Measurements from ENCODE around the gene SPECC1. TPM values are rescaled to one million over a fixed set of nuclear protein-coding genes. Genes with fewer than 3 reads are reported as not detected.
"Not testable (repeated sequence)": the region's sequence is repeated elsewhere in the genome, so short reads cannot be mapped to it uniquely, and the experiment has no call there.

Gene SPECC1
- total RNA-seq, 1 donor from 2014 or later: 7.5 TPM

- ATAC-seq (ENCODE audit: low read depth) (no peak), DNase-seq (no peak)
- ChIA-PET CTCF (no interaction called here), POLR2A (no interaction called here)
- Mint-ChIP-seq H3K27me3 (no peaks in the 10 kb centered on the region), H3K27ac (no peak overlapping the region), H3K4me1 (peaks cover 6% of the 10 kb centered on the region), H3K4me3 (no peak overlapping the region), H3K9me3 (no peaks in the 10 kb centered on the region), H3K36me3 (ENCODE audit: low read depth) (no peaks in the 10 kb centered on the region)
- intact Hi-C loops (cut with micrococcal nuclease): loop anchor here (5.0 kb wide), 2 partner anchors 781 to 1054 kb away; partner anchors contain the start of genes MAPK7 and TMEM11
- no peak for TF ChIP-seq CTCF (IDR thresholded peaks at IDR 0.05)
These were observed 149.4 kb downstream of the SPECC1 start for GRCh38 chr17:20158580-20158979.

GRCh38 chr17:20159406-20160069 lies 150.4 kb downstream of the SPECC1 start:
- CTCF ChIA-PET: no interaction called here
- DNase-seq (no peak), ATAC-seq (ENCODE audit: low read depth) (no peak)
- Mint-ChIP-seq H3K9me3 (no peaks in the 10 kb centered on the region), H3K4me3 (no peak overlapping the region), H3K4me1 (peaks cover 6% of the 10 kb centered on the region), H3K27me3 (no peaks in the 10 kb centered on the region), H3K27ac (no peak overlapping the region), H3K36me3 (ENCODE audit: low read depth) (no peaks in the 10 kb centered on the region)
- TF ChIP-seq CTCF (IDR thresholded peaks at IDR 0.05): no peak
- intact Hi-C loops (cut with micrococcal nuclease): loop anchor here (5.0 kb wide), 2 partner anchors 782 to 1053 kb away; partner anchors contain the start of genes MAPK7 and TMEM11
- POLR2A ChIA-PET: no interaction called here

GRCh38 chr17:20165516-20165915 lies 156.4 kb downstream of the SPECC1 start:
- ATAC-seq (ENCODE audit: low read depth); DNase-seq; CTCF ChIA-PET; H3K4me1 Mint-ChIP-seq; H3K9me3 Mint-ChIP-seq; H3K4me3 Mint-ChIP-seq; H3K27me3 Mint-ChIP-seq; H3K27ac Mint-ChIP-seq; intact Hi-C loops (cut with micrococcal nuclease); H3K36me3 Mint-ChIP-seq (ENCODE audit: low read depth); POLR2A ChIA-PET: not testable (repeated sequence)

- Mint-ChIP-seq H3K27me3 (no peaks in the 10 kb centered on the region), H3K9me3 (no peaks in the 10 kb centered on the region), H3K27ac (no peak overlapping the region), H3K36me3 (ENCODE audit: low read depth) (no peaks in the 10 kb centered on the region), H3K4me1 (no peaks in the 10 kb centered on the region), H3K4me3 (no peak overlapping the region)
- ChIA-PET CTCF (no interaction called here), POLR2A (no interaction called here)
- DNase-seq (no peak), ATAC-seq (ENCODE audit: low read depth) (no peak)
- TF ChIP-seq CTCF (IDR thresholded peaks at IDR 0.05): no peak
- intact Hi-C loops (cut with micrococcal nuclease): no loop called here
These were observed 160.9 kb downstream of the SPECC1 start for GRCh38 chr17:20170085-20170484.

GRCh38 chr17:20171741-20172365 lies 162.7 kb downstream of the SPECC1 start:
- Mint-ChIP-seq H3K4me3 (no peak overlapping the region), H3K4me1 (no peaks in the 10 kb centered on the region), H3K36me3 (ENCODE audit: low read depth) (no peaks in the 10 kb centered on the region), H3K27ac (no peak overlapping the region), H3K9me3 (no peaks in the 10 kb centered on the region), H3K27me3 (no peaks in the 10 kb centered on the region)
- ATAC-seq (ENCODE audit: low read depth): no peak
- intact Hi-C loops (cut with micrococcal nuclease): no loop called here
- CTCF ChIA-PET: no interaction called here
- DNase-seq: no peak
- POLR2A ChIA-PET: no interaction called here
- no peak for TF ChIP-seq CTCF (IDR thresholded peaks at IDR 0.05)

Data from activated B cell treated with CpG ODN at 0.5 μM for 24 hours (primary cell).